HepG2 (cell line): Measurements from ENCODE around the gene NIPAL3. TPM values are rescaled to one million over a fixed set of nuclear protein-coding genes. Genes with fewer than 3 reads are reported as not detected.

Source experiments
- ATAC-seq: fragments of 200-7000 bp; cut with Tn5 transposase; 3 replicates; pipeline ENCODE4 v1.9.1; 2020; ENCODE audit warnings: mild to moderate bottlenecking, moderate library complexity
- BruUV-seq: library from RNA; stranded (reverse); fragments of 400-500 nt; replicated peaks from 2 replicates; lab custom pipeline; 2021; lab: Mats Ljungman, UMichigan
- CTCF ChIA-PET: fragments of 300-600 bp; formaldehyde crosslinking; extraction: SDS; loops from one replicate; lab custom pipeline; 2021; ENCODE audit warnings: low total read pairs, inconsistent platforms, low intra/inter-chr PET ratio; lab: Yijun Ruan, JAX
- POLR2A ChIA-PET: fragments of 350-600 bp; sonication (Branson Sonifier 250); formaldehyde crosslinking; loops from one replicate; lab custom pipeline; 2020; ENCODE audit warnings: antibody characterized with exemption, inconsistent platforms; lab: Yijun Ruan, JAX
- DNase-seq: peaks from one replicate; pipeline ENCODE4 v3.0.0-alpha.2; 2015; ENCODE audit warnings: low spot score
- FAIRE-seq: peaks from 3 replicates; lab custom pipeline; 2011; peaks lifted over from hg19 to GRCh38; lab: Jason Lieb, UNC
- H2AFZ ChIP-seq: one replicate; pipeline ENCODE4 v1.6.1; 2011; ENCODE audit warnings: low read length, inconsistent platforms
- H3K27ac ChIP-seq: fragments of 300-600 bp; 3 replicates; pipeline ENCODE4 v1.8.0; 2011; ENCODE audit warnings: mixed run types, mild to moderate bottlenecking, mixed read lengths, low read length, inconsistent platforms; ENCODE audit not compliant: insufficient read depth; ENCODE audit errors: extremely low read length
- H3K27me3 ChIP-seq, 2 experiments: fragments of 200-600 bp in 1 of 2; 2 replicates in 1 of 2; 3 replicates in 1 of 2; pipeline versions ENCODE4 v1.6.0 to v1.8.0; 2011; ENCODE audit warnings: low read length in 2 of 2, mild to moderate bottlenecking in 2 of 2, moderate library complexity in 2 of 2, inconsistent platforms in 1 of 2; ENCODE audit not compliant: insufficient read depth in 2 of 2, control insufficient read depth in 1 of 2
- H3K36me3 ChIP-seq, 2 experiments: fragments of 200-600 bp in 1 of 2; replicated peaks in 1 of 2; 2 replicates in 1 of 2; 3 replicates in 1 of 2; pipeline versions ENCODE4 v1.5.1 to v1.8.0; 2011; ENCODE audit warnings: low read length in 2 of 2, inconsistent platforms in 1 of 2; ENCODE audit not compliant: insufficient read depth in 2 of 2, control insufficient read depth in 1 of 2
- H3K4me1 ChIP-seq: 2 replicates; pipeline ENCODE4 v1.5.1; 2012; ENCODE audit warnings: low read length, inconsistent platforms; ENCODE audit not compliant: insufficient read depth
- H3K4me2 ChIP-seq: 2 replicates; pipeline ENCODE4 v1.6.0; 2011; ENCODE audit warnings: low read depth, low read length, inconsistent platforms
- H3K4me3 ChIP-seq, 3 experiments: fragments of 200-600 bp in 1 of 3; sonication (generic), shearing (Covaris generic) in 1 of 3; replicated peaks in 1 of 3; 2 replicates each; pipeline ENCODE4 v1.5.1; 2011 to 2016; ENCODE audit warnings: low read length in 3 of 3, inconsistent platforms in 2 of 3, low read depth in 2 of 3, mild to moderate bottlenecking in 2 of 3, control low read depth in 1 of 3, mixed read lengths in 1 of 3; ENCODE audit not compliant: insufficient read depth in 1 of 3
- H3K79me2 ChIP-seq: one replicate; pipeline ENCODE4 v1.6.1; 2011; ENCODE audit warnings: low read length, inconsistent platforms; ENCODE audit not compliant: insufficient read depth
- H3K9ac ChIP-seq: 2 replicates; pipeline ENCODE4 v1.6.0; 2011; ENCODE audit warnings: mild to moderate bottlenecking, low read depth, low read length, inconsistent platforms; ENCODE audit not compliant: insufficient read depth
- H3K9me3 ChIP-seq: 2 replicates; pipeline ENCODE4 v1.5.1; 2012; ENCODE audit warnings: mild to moderate bottlenecking, low read length
- H4K20me1 ChIP-seq: 2 replicates; pipeline ENCODE4 v1.6.0; 2011; ENCODE audit warnings: inconsistent platforms, mild to moderate bottlenecking, low read length, moderate library complexity; ENCODE audit not compliant: insufficient read depth
- CCDC6 ChIP-seq: sonication (generic); formaldehyde crosslinking; IDR thresholded peaks from 2 replicates; pipeline ENCODE4 v1.8.1; 2022; ENCODE audit warnings: mild to moderate bottlenecking, missing genetic modification reagents, moderate library complexity
- CHD4 ChIP-seq: fragments of 200-600 bp; sonication (generic); IDR thresholded peaks from 2 replicates; pipeline ENCODE4 v1.7.0; 2017; ENCODE audit warnings: mild to moderate bottlenecking, low read length, borderline replicate concordance
- ETV6 ChIP-seq: sonication (generic); formaldehyde crosslinking; conservative IDR thresholded peaks from 2 replicates; pipeline ENCODE4 v1.4.0; 2020; ENCODE audit warnings: missing genetic modification reagents
- MZF1 ChIP-seq: sonication (generic); formaldehyde crosslinking; IDR thresholded peaks from 2 replicates; pipeline ENCODE4 v1.8.1; 2023; ENCODE audit warnings: mild to moderate bottlenecking, missing genetic modification reagents, borderline replicate concordance
- NFE2 ChIP-seq: sonication (generic); formaldehyde crosslinking; IDR thresholded peaks from 2 replicates; pipeline ENCODE4 v1.4.0; 2020; ENCODE audit warnings: missing genetic modification reagents
- NFYB ChIP-seq: sonication (generic); formaldehyde crosslinking; IDR thresholded peaks from 2 replicates; pipeline ENCODE4 v1.4.0; 2020; ENCODE audit warnings: missing genetic modification reagents
- PLRG1 ChIP-seq: fragments of 450-650 bp; conservative IDR thresholded peaks from 2 replicates; pipeline ENCODE4 v1.6.1; 2016
- XRCC5 ChIP-seq: fragments of 200-400 bp; formaldehyde crosslinking; optimal IDR thresholded peaks from 2 replicates; pipeline ENCODE3; 2017; ENCODE audit warnings: mild to moderate bottlenecking, low read length
- ZBTB33 ChIP-seq: sonication (generic); formaldehyde crosslinking; IDR thresholded peaks from 2 replicates; pipeline ENCODE4 v1.4.0; 2020; ENCODE audit warnings: missing genetic modification reagents
- ZEB1 ChIP-seq: IDR thresholded peaks from 2 replicates; pipeline ENCODE4 v1.6.1; 2012; ENCODE audit warnings: mild to moderate bottlenecking, low read depth, inconsistent platforms; ENCODE audit not compliant: insufficient replicate concordance
- ZFP41 ChIP-seq: sonication (generic); formaldehyde crosslinking; IDR thresholded peaks from 2 replicates; pipeline ENCODE4 v1.4.0; 2020; ENCODE audit warnings: mild to moderate bottlenecking, missing genetic modification reagents, borderline replicate concordance
- ZNF510 ChIP-seq: sonication (generic); formaldehyde crosslinking; IDR thresholded peaks from 2 replicates; pipeline ENCODE4 v1.4.0; 2020; ENCODE audit warnings: low read depth, mild to moderate bottlenecking, missing genetic modification reagents
- ZNF614 ChIP-seq: IDR thresholded peaks from 2 replicates; pipeline ENCODE4 v1.6.1; 2018; ENCODE audit warnings: missing biosample characterization, missing genetic modification reagents, inconsistent platforms, borderline replicate concordance
- WGBS: methylation state at CpG from one replicate; pipeline ENCODE4 v1.1.6; 2017; ENCODE audit warnings: low lambda C conversion rate; 5-methylcytosine and 5-hydroxymethylcytosine counted together
- in situ Hi-C: cut with HindIII; loops from 2 replicates; pipeline ENCODE4 v1.10.0; 2017; ENCODE audit warnings: low pct_unique_long_range_greater_than_20kb; ENCODE audit not compliant: extremely low pct_ligation_motif_present
- intact Hi-C: fragments of 100-400 bp; cut with micrococcal nuclease; formaldehyde crosslinking; loops from one replicate; pipeline ENCODE4 v1.10.0; 2022; ENCODE audit not compliant: unreplicated experiment
- polyA plus RNA-seq, 8 experiments: library from polyadenylated mRNA; depleted of rRNA in 3 of 8; stranded (reverse) in 7 of 8; unstranded in 1 of 8; fragments of >200 nt; fragmentation: Illumina TruSeq in 4 of 8; extraction: Trizol in 4 of 8; gene quantifications; 2 replicates each; pipeline versions ENCODE4 v1.2.1 to v1.2.3, GENCODE V29; 2011 to 2016; ENCODE audit warnings: low read depth in 4 of 8, missing spikeins in 1 of 8, mixed read lengths in 1 of 8; ENCODE audit not compliant: insufficient read depth in 1 of 8
- total RNA-seq, 5 experiments: library from RNA; depleted of rRNA; stranded (reverse); fragments of >200 nt; fragmentation: Illumina TruSeq; extraction: Trizol; gene quantifications; 2 replicates each; pipeline ENCODE4 v1.2.3, GENCODE V29; 2016; ENCODE audit warnings: low read depth in 1 of 5
- TF ChIP-seq, protein P1 (sequence below): sonication (generic); formaldehyde crosslinking; IDR thresholded peaks from 2 replicates; pipeline ENCODE4 v1.4.0; 2020; ENCODE audit warnings: missing genetic modification reagents
- TF ChIP-seq, protein P2 (sequence below): sonication (generic); formaldehyde crosslinking; IDR thresholded peaks from 2 replicates; pipeline ENCODE4 v1.5.0; 2020; ENCODE audit warnings: missing genetic modification reagents
- TF ChIP-seq, protein P3 (sequence below): sonication (generic); formaldehyde crosslinking; IDR thresholded peaks from 2 replicates; pipeline ENCODE4 v1.5.1; 2020; ENCODE audit warnings: missing genetic modification reagents, mild to moderate bottlenecking, borderline replicate concordance

NIPAL3 gene
- total and polyA plus RNA-seq, 2 of the 13 experiments (the other 11 are each of a cell fraction or from before 2014, with no cell fraction given), result 5.6 to 8.6 TPM

DNA sequence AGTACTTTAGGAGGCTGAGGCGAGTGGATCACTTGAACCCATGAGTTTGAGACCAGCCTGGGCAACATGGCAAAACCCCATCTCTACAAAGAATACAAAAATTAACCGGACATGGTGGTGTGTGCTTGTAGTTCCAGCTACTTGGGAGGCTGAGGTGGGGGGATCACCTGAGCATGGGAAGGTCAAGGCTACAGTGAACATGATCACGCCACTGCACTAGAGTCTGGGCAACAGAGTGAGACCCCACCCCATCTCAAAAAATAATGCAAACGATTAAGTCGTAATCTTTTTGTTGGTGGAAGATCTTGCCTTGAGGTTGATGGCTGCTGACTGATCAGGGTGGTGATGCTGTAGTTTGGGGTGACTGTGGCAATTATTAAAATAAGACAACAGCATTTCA is 93.3 kb downstream of the NIPAL3 start:
- POLR2A ChIA-PET, result no interaction called here
- ATAC-seq (no peak), FAIRE-seq (no peak), DNase-seq (no peak)
- no peak overlapping the region for H3K27ac ChIP-seq
- BruUV-seq, result no TSS peak
- no peak overlapping the region for H2AFZ ChIP-seq
- CTCF ChIA-PET, result no interaction called here
- H3K9ac ChIP-seq, result no peak overlapping the region
- peaks cover 7% of the 10 kb centered on the region for H3K79me2 ChIP-seq
- H3K4me2 ChIP-seq, result no peak overlapping the region
- in situ Hi-C loops (no loop called here), intact Hi-C loops (loop anchor here (10.0 kb wide), 1 partner anchor 94 kb away; the partner anchor contains the start of genes NIPAL3 and STPG1)
- H3K9me3 ChIP-seq, result no peaks in the 10 kb centered on the region
- H3K36me3 ChIP-seq, result no peaks in the 10 kb centered on the region
- H4K20me1 ChIP-seq, result no peaks in the 10 kb centered on the region
- WGBS, result 96% methylated on average over 5 of the region's 5 CpGs
- H3K4me3 ChIP-seq, result no peak overlapping the region
- no peaks in the 10 kb centered on the region for H3K27me3 ChIP-seq
- peaks cover 31% of the 10 kb centered on the region for H3K4me1 ChIP-seq
- TF ChIP-seq CHD4 (no peak), MZF1 (CRISPR knock-in tag) (no peak), ETV6 (no peak), ZNF614 (no peak), NFE2 (CRISPR knock-in tag) (no peak), CCDC6 (CRISPR knock-in tag) (no peak), XRCC5 (no peak), ZNF510 (CRISPR knock-in tag) (no peak), ZFP41 (CRISPR knock-in tag) (no peak), NFYB (CRISPR knock-in tag) (no peak), ZEB1 (no peak), PLRG1 (no peak), ZBTB33 (CRISPR knock-in tag) (no peak)
- TF ChIP-seq, protein P1, sequence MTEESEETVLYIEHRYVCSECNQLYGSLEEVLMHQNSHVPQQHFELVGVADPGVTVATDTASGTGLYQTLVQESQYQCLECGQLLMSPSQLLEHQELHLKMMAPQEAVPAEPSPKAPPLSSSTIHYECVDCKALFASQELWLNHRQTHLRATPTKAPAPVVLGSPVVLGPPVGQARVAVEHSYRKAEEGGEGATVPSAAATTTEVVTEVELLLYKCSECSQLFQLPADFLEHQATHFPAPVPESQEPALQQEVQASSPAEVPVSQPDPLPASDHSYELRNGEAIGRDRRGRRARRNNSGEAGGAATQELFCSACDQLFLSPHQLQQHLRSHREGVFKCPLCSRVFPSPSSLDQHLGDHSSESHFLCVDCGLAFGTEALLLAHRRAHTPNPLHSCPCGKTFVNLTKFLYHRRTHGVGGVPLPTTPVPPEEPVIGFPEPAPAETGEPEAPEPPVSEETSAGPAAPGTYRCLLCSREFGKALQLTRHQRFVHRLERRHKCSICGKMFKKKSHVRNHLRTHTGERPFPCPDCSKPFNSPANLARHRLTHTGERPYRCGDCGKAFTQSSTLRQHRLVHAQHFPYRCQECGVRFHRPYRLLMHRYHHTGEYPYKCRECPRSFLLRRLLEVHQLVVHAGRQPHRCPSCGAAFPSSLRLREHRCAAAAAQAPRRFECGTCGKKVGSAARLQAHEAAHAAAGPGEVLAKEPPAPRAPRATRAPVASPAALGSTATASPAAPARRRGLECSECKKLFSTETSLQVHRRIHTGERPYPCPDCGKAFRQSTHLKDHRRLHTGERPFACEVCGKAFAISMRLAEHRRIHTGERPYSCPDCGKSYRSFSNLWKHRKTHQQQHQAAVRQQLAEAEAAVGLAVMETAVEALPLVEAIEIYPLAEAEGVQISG (CRISPR knock-in tag), result no peak
- TF ChIP-seq, protein P2, sequence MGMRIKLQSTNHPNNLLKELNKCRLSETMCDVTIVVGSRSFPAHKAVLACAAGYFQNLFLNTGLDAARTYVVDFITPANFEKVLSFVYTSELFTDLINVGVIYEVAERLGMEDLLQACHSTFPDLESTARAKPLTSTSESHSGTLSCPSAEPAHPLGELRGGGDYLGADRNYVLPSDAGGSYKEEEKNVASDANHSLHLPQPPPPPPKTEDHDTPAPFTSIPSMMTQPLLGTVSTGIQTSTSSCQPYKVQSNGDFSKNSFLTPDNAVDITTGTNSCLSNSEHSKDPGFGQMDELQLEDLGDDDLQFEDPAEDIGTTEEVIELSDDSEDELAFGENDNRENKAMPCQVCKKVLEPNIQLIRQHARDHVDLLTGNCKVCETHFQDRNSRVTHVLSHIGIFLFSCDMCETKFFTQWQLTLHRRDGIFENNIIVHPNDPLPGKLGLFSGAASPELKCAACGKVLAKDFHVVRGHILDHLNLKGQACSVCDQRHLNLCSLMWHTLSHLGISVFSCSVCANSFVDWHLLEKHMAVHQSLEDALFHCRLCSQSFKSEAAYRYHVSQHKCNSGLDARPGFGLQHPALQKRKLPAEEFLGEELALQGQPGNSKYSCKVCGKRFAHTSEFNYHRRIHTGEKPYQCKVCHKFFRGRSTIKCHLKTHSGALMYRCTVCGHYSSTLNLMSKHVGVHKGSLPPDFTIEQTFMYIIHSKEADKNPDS (CRISPR knock-in tag), result no peak
- TF ChIP-seq, protein P3, sequence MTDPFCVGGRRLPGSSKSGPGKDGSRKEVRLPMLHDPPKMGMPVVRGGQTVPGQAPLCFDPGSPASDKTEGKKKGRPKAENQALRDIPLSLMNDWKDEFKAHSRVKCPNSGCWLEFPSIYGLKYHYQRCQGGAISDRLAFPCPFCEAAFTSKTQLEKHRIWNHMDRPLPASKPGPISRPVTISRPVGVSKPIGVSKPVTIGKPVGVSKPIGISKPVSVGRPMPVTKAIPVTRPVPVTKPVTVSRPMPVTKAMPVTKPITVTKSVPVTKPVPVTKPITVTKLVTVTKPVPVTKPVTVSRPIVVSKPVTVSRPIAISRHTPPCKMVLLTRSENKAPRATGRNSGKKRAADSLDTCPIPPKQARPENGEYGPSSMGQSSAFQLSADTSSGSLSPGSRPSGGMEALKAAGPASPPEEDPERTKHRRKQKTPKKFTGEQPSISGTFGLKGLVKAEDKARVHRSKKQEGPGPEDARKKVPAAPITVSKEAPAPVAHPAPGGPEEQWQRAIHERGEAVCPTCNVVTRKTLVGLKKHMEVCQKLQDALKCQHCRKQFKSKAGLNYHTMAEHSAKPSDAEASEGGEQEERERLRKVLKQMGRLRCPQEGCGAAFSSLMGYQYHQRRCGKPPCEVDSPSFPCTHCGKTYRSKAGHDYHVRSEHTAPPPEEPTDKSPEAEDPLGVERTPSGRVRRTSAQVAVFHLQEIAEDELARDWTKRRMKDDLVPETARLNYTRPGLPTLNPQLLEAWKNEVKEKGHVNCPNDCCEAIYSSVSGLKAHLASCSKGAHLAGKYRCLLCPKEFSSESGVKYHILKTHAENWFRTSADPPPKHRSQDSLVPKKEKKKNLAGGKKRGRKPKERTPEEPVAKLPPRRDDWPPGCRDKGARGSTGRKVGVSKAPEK (CRISPR knock-in tag), result no peak
